ENCODE data around the gene SLC7A10. TPM values are rescaled to one million over a fixed set of nuclear protein-coding genes. Genes with fewer than 3 reads are reported as not detected.
"Not testable (repeated sequence)": the region's sequence is repeated elsewhere in the genome, so short reads cannot be mapped to it uniquely, and the experiment has no call there.

Gene SLC7A10
- total RNA-seq, 1 donor, result not detected

- Histone ChIP-seq H3K9me3 (ENCODE audit: low read depth, low read length) (no peaks in the 10 kb centered on the region), H3K79me2 (ENCODE audit: insufficient read depth, low read length) (no peaks in the 10 kb centered on the region)
Measured at GRCh38 chr19:33167438-33167837, 58.2 kb downstream of the SLC7A10 start.

GRCh38 chr19:33166037-33166436, 59.6 kb downstream of the SLC7A10 start:
- H3K27me3 ChIP-seq (ENCODE audit: insufficient read depth, low read length); H2AFZ ChIP-seq (ENCODE audit: low read length); H3K79me2 ChIP-seq (ENCODE audit: insufficient read depth, low read length); H4K20me1 ChIP-seq (ENCODE audit: insufficient read depth, low read length); H3K4me2 ChIP-seq (ENCODE audit: insufficient read depth, low read length); DNase-seq (ENCODE audit: insufficient read length, low spot score, missing footprints); H3K4me3 ChIP-seq (ENCODE audit: insufficient read depth, low read length); H3K9me3 ChIP-seq (ENCODE audit: low read depth, low read length); H3K27ac ChIP-seq (ENCODE audit: low read depth, low read length); H3K4me1 ChIP-seq (ENCODE audit: insufficient read depth, low read length); H3K36me3 ChIP-seq (ENCODE audit: insufficient read depth, low read length): not testable (repeated sequence)

More at GRCh38 chr19:33167438-33167837, 58.2 kb downstream of the SLC7A10 start:
- Histone ChIP-seq H3K4me3 (ENCODE audit: insufficient read depth, low read length) (no peak overlapping the region), H3K36me3 (ENCODE audit: insufficient read depth, low read length) (no peaks in the 10 kb centered on the region), H3K4me1 (ENCODE audit: insufficient read depth, low read length) (peaks cover 7% of the 10 kb centered on the region), H3K27ac (ENCODE audit: low read depth, low read length) (no peak overlapping the region), H2AFZ (ENCODE audit: low read length) (no peak overlapping the region), H3K4me2 (ENCODE audit: insufficient read depth, low read length) (no peak overlapping the region), H3K27me3 (ENCODE audit: insufficient read depth, low read length) (no peaks in the 10 kb centered on the region), H4K20me1 (ENCODE audit: insufficient read depth, low read length) (no peaks in the 10 kb centered on the region)
- no peak for DNase-seq (ENCODE audit: insufficient read length, low spot score, missing footprints)
- no peak for TF ChIP-seq CTCF (IDR thresholded peaks at IDR 0.05; ENCODE audit: extremely low read depth, low read depth, low read length)

GRCh38 chr19:33163481-33163880, 62.2 kb downstream of the SLC7A10 start:
- H3K4me1 ChIP-seq (ENCODE audit: insufficient read depth, low read length), result no peaks in the 10 kb centered on the region
- H3K4me2 ChIP-seq (ENCODE audit: insufficient read depth, low read length), result no peak overlapping the region
- no peak overlapping the region for H2AFZ ChIP-seq (ENCODE audit: low read length)
- H4K20me1 ChIP-seq (ENCODE audit: insufficient read depth, low read length), result no peaks in the 10 kb centered on the region
- DNase-seq (ENCODE audit: insufficient read length, low spot score, missing footprints), result no peak
- no peak overlapping the region for H3K27ac ChIP-seq (ENCODE audit: low read depth, low read length)
- H3K9me3 ChIP-seq (ENCODE audit: low read depth, low read length), result no peaks in the 10 kb centered on the region
- H3K79me2 ChIP-seq (ENCODE audit: insufficient read depth, low read length), result no peaks in the 10 kb centered on the region
- no peaks in the 10 kb centered on the region for H3K27me3 ChIP-seq (ENCODE audit: insufficient read depth, low read length)
- TF ChIP-seq CTCF (IDR thresholded peaks at IDR 0.05; ENCODE audit: extremely low read depth, low read depth, low read length), result no peak
- H3K4me3 ChIP-seq (ENCODE audit: insufficient read depth, low read length), result no peak overlapping the region
- no peaks in the 10 kb centered on the region for H3K36me3 ChIP-seq (ENCODE audit: insufficient read depth, low read length)

GRCh38 chr19:33161201-33161600, 64.4 kb downstream of the SLC7A10 start:
- no peaks in the 10 kb centered on the region for H3K9me3 ChIP-seq (ENCODE audit: low read depth, low read length)
- H3K79me2 ChIP-seq (ENCODE audit: insufficient read depth, low read length), result no peaks in the 10 kb centered on the region
- H3K27me3 ChIP-seq (ENCODE audit: insufficient read depth, low read length), result no peaks in the 10 kb centered on the region
- H3K4me1 ChIP-seq (ENCODE audit: insufficient read depth, low read length), result peaks cover under 1% of the 10 kb centered on the region
- no peak overlapping the region for H2AFZ ChIP-seq (ENCODE audit: low read length)
- no peak overlapping the region for H3K4me2 ChIP-seq (ENCODE audit: insufficient read depth, low read length)
- no peak for DNase-seq (ENCODE audit: insufficient read length, low spot score, missing footprints)
- H3K4me3 ChIP-seq (ENCODE audit: insufficient read depth, low read length), result no peak overlapping the region
- H3K36me3 ChIP-seq (ENCODE audit: insufficient read depth, low read length), result no peaks in the 10 kb centered on the region
- H3K27ac ChIP-seq (ENCODE audit: low read depth, low read length), result no peak overlapping the region
- TF ChIP-seq CTCF (IDR thresholded peaks at IDR 0.05; ENCODE audit: extremely low read depth, low read depth, low read length), result no peak
- H4K20me1 ChIP-seq (ENCODE audit: insufficient read depth, low read length), result no peaks in the 10 kb centered on the region

All from osteoblast (primary cell).